ENCODE data around the gene NAV3. TPM values are rescaled to one million over a fixed set of nuclear protein-coding genes. Genes with fewer than 3 reads are reported as not detected.

Gene NAV3
- total RNA-seq, 1 experiment from 2014 or later = 0.93 TPM

GRCh38 chr12:77932216-77932615 lies 101.5 kb downstream of the NAV3 start:
- Histone ChIP-seq H3K4me3 (no peak overlapping the region), H3K9me3 (replicated peaks) (no peaks in the 10 kb centered on the region), H3K4me1 (no peaks in the 10 kb centered on the region), H3K27ac (no peak overlapping the region), H3K36me3 (no peaks in the 10 kb centered on the region), H3K27me3 (no peaks in the 10 kb centered on the region)
- peak in 1 of 2 experiments; percentile 39 for DNase-seq

- H3K27ac ChIP-seq = no peak overlapping the region
- H3K36me3 ChIP-seq = no peaks in the 10 kb centered on the region
- no peaks in the 10 kb centered on the region for H3K9me3 ChIP-seq (replicated peaks)
- H3K27me3 ChIP-seq = no peaks in the 10 kb centered on the region
- H3K4me1 ChIP-seq = no peaks in the 10 kb centered on the region; the same call in 1 of the 2 replicates
- no peak overlapping the region for H3K4me3 ChIP-seq
- DNase-seq = no peak
These were observed 107.6 kb downstream of the NAV3 start for GRCh38 chr12:77938301-77938700.

- Histone ChIP-seq H3K4me3 (no peak overlapping the region), H3K27ac (no peak overlapping the region), H3K27me3 (no peaks in the 10 kb centered on the region), H3K9me3 (replicated peaks) (no peaks in the 10 kb centered on the region), H3K4me1 (no peaks in the 10 kb centered on the region; the same call in 1 of the 2 replicates), H3K36me3 (no peaks in the 10 kb centered on the region)
- DNase-seq = peak in 1 of 2 experiments; percentile 2
These were observed 109.3 kb downstream of the NAV3 start for GRCh38 chr12:77940011-77940423.

GRCh38 chr12:77940567-77940966 lies 109.9 kb downstream of the NAV3 start:
- DNase-seq = peak in 1 of 2 experiments; percentile 13
- no peaks in the 10 kb centered on the region for H3K36me3 ChIP-seq
- H3K4me1 ChIP-seq = no peaks in the 10 kb centered on the region; the same call in 1 of the 2 replicates
- H3K27me3 ChIP-seq = no peaks in the 10 kb centered on the region
- no peaks in the 10 kb centered on the region for H3K9me3 ChIP-seq (replicated peaks)
- no peak overlapping the region for H3K4me3 ChIP-seq
- H3K27ac ChIP-seq = no peak overlapping the region

GRCh38 chr12:77941401-77941800 lies 110.7 kb downstream of the NAV3 start:
- Histone ChIP-seq H3K4me3 (no peak overlapping the region), H3K27ac (no peak overlapping the region)

GRCh38 chr12:77943466-77943865 lies 112.8 kb downstream of the NAV3 start:
- no peaks in the 10 kb centered on the region; the same call in 1 of the 2 replicates for H3K4me1 ChIP-seq
- no peak overlapping the region for H3K4me3 ChIP-seq
- no peaks in the 10 kb centered on the region for H3K9me3 ChIP-seq (replicated peaks)
- no peak overlapping the region for H3K27ac ChIP-seq
- no peak for DNase-seq
- no peaks in the 10 kb centered on the region for H3K27me3 ChIP-seq
- H3K36me3 ChIP-seq = no peaks in the 10 kb centered on the region

More at GRCh38 chr12:77941401-77941800, 110.7 kb downstream of the NAV3 start:
- Histone ChIP-seq H3K4me1 (no peaks in the 10 kb centered on the region; the same call in 1 of the 2 replicates), H3K9me3 (replicated peaks) (no peaks in the 10 kb centered on the region), H3K27me3 (no peaks in the 10 kb centered on the region), H3K36me3 (no peaks in the 10 kb centered on the region)
- no peak for DNase-seq

GRCh38 chr12:77946541-77947061 lies 115.9 kb downstream of the NAV3 start:
- no peaks in the 10 kb centered on the region for H3K36me3 ChIP-seq
- DNase-seq = no peak
- H3K4me1 ChIP-seq = no peaks in the 10 kb centered on the region; the same call in 1 of the 2 replicates
- H3K9me3 ChIP-seq (replicated peaks) = no peaks in the 10 kb centered on the region
- H3K27me3 ChIP-seq = no peaks in the 10 kb centered on the region
- H3K27ac ChIP-seq = no peak overlapping the region
- no peak overlapping the region for H3K4me3 ChIP-seq

- H3K4me1 ChIP-seq = no peaks in the 10 kb centered on the region; the same call in 1 of the 2 replicates
- H3K9me3 ChIP-seq (replicated peaks) = no peaks in the 10 kb centered on the region
- no peak overlapping the region for H3K4me3 ChIP-seq
- no peaks in the 10 kb centered on the region for H3K36me3 ChIP-seq
- H3K27ac ChIP-seq = no peak overlapping the region
- DNase-seq = no peak
- no peaks in the 10 kb centered on the region for H3K27me3 ChIP-seq
These were observed 116.6 kb downstream of the NAV3 start for GRCh38 chr12:77947330-77947729.

GRCh38 chr12:77947746-77948145 lies 117.1 kb downstream of the NAV3 start:
- H3K4me1 ChIP-seq = no peaks in the 10 kb centered on the region; the same call in 1 of the 2 replicates
- H3K4me3 ChIP-seq = no peak overlapping the region
- DNase-seq = no peak
- H3K27ac ChIP-seq = no peak overlapping the region
- no peaks in the 10 kb centered on the region for H3K9me3 ChIP-seq (replicated peaks)
- no peaks in the 10 kb centered on the region for H3K36me3 ChIP-seq
- H3K27me3 ChIP-seq = no peaks in the 10 kb centered on the region

- Histone ChIP-seq H3K4me1 (no peaks in the 10 kb centered on the region), H3K9me3 (replicated peaks) (no peaks in the 10 kb centered on the region), H3K27ac (no peak overlapping the region), H3K27me3 (no peaks in the 10 kb centered on the region), H3K36me3 (no peaks in the 10 kb centered on the region), H3K4me3 (no peak overlapping the region)
- DNase-seq = no peak
These were observed 119.2 kb downstream of the NAV3 start for GRCh38 chr12:77949943-77950342.

GRCh38 chr12:77953528-77954205 lies 123.0 kb downstream of the NAV3 start:
- no peak for DNase-seq
- no peak overlapping the region for H3K4me3 ChIP-seq
- H3K27me3 ChIP-seq = no peaks in the 10 kb centered on the region
- H3K36me3 ChIP-seq = no peaks in the 10 kb centered on the region
- no peak overlapping the region for H3K27ac ChIP-seq
- no peaks in the 10 kb centered on the region for H3K9me3 ChIP-seq (replicated peaks)
- H3K4me1 ChIP-seq = no peaks in the 10 kb centered on the region

GRCh38 chr12:77954206-77954555 lies 123.5 kb downstream of the NAV3 start:
- no peaks in the 10 kb centered on the region for H3K4me1 ChIP-seq
- H3K27me3 ChIP-seq = no peaks in the 10 kb centered on the region
- no peak overlapping the region for H3K4me3 ChIP-seq
- H3K9me3 ChIP-seq (replicated peaks) = no peaks in the 10 kb centered on the region
- DNase-seq = no peak
- no peak overlapping the region for H3K27ac ChIP-seq
- no peaks in the 10 kb centered on the region for H3K36me3 ChIP-seq

- no peaks in the 10 kb centered on the region for H3K36me3 ChIP-seq
- no peak overlapping the region for H3K27ac ChIP-seq
- H3K4me1 ChIP-seq = no peaks in the 10 kb centered on the region
- DNase-seq = no peak
- no peaks in the 10 kb centered on the region for H3K27me3 ChIP-seq
- no peak overlapping the region for H3K4me3 ChIP-seq
- no peaks in the 10 kb centered on the region for H3K9me3 ChIP-seq (replicated peaks)
These were observed 126.4 kb downstream of the NAV3 start for GRCh38 chr12:77957062-77957461.

- no peak for DNase-seq
- Histone ChIP-seq H3K4me1 (no peaks in the 10 kb centered on the region), H3K27ac (no peak overlapping the region), H3K9me3 (replicated peaks) (no peaks in the 10 kb centered on the region), H3K36me3 (no peaks in the 10 kb centered on the region), H3K4me3 (no peak overlapping the region), H3K27me3 (no peaks in the 10 kb centered on the region)
These were observed 133.0 kb downstream of the NAV3 start for GRCh38 chr12:77963576-77964178.

GRCh38 chr12:77965790-77966189 lies 135.1 kb downstream of the NAV3 start:
- Histone ChIP-seq H3K36me3 (no peaks in the 10 kb centered on the region), H3K4me1 (no peaks in the 10 kb centered on the region), H3K27ac (no peak overlapping the region), H3K9me3 (replicated peaks) (no peaks in the 10 kb centered on the region), H3K27me3 (no peaks in the 10 kb centered on the region), H3K4me3 (no peak overlapping the region)
- DNase-seq = no peak
